ENCODE data around the gene PSMB1. TPM values are rescaled to one million over a fixed set of nuclear protein-coding genes. Genes with fewer than 3 reads are reported as not detected.

Gene PSMB1
- total RNA-seq = 100 to 1,000 TPM; 340 to 380 (median 357) TPM

DNA sequence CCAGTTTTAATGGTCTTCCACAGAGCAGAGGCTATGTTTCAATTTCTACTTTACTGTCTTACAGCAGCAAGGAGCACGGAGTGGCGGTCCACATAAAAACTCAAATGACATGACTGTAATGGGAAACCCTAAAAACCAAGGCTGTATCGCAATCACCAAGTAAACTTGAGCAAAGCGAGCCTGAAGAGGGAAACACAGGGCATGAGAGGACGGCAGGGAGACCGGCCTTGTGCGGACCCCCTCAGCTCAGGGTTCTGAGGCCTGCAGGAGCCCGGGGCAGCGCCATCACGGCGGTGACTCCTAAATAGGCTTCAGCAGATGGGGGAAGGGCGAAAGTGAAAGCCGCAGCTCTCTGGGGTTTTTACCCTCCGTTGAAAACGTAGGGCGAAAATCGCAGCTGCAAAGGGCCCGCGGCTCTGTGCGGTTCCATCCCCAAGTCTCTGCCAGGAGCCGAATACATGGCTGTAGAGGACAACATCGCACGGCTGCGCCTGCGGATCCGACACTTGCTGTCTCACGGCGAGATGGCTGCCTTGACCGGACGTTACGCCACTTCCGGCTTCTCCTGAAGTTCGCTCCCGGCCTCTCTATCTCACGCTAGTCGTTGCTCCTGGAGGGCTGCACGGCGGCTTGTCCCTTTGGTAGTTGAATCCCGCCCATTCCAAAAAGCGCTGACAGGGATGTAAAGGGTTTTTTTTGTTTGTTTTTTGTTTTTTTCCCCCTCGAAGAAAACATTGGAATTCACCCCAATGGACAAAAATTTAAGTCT is at the start of gene PSMB1:
TSS of gene PSMB1 (minus strand) at position 543 of the 769 bp plus-strand sequence. CDS start at position 478, 65 bp downstream.
- peaks cover 0 to 12% of the 10 kb centered on the region in 2 donors for H3K36me3 ChIP-seq
- H3K27me3 ChIP-seq = no peaks in the 10 kb centered on the region
- intact Hi-C loops (cut with DNase I; ENCODE audit: low total_unique reads) (loop anchor here (10.0 kb wide), 1 partner anchor 828 kb away; the partner anchor contains the start of gene PHF10), in situ Hi-C loops (cut with MboI; ENCODE audit: low sequenced_read_pairs in 4 of 4) (loop anchor here in 3 of 4 donors (10.0 kb wide), 1 partner anchor 798 kb away; the partner anchor contains the start of genes DYNLT2 (in 3 of the 3) and ERMARD (in 3 of the 3))
- no peaks in the 10 kb centered on the region for H3K9me3 ChIP-seq
- H3K27ac ChIP-seq = peak within 1 kb of the TSS; percentile 93 to 98 (median 94)
- H3K4me3 ChIP-seq = peak within 1 kb of the TSS; percentile 75 to 95 (median 80)
- DNase-seq (peak; percentile 95 to 96), ATAC-seq (peak; percentile 83 to 86)
- TF ChIP-seq, protein P1, sequence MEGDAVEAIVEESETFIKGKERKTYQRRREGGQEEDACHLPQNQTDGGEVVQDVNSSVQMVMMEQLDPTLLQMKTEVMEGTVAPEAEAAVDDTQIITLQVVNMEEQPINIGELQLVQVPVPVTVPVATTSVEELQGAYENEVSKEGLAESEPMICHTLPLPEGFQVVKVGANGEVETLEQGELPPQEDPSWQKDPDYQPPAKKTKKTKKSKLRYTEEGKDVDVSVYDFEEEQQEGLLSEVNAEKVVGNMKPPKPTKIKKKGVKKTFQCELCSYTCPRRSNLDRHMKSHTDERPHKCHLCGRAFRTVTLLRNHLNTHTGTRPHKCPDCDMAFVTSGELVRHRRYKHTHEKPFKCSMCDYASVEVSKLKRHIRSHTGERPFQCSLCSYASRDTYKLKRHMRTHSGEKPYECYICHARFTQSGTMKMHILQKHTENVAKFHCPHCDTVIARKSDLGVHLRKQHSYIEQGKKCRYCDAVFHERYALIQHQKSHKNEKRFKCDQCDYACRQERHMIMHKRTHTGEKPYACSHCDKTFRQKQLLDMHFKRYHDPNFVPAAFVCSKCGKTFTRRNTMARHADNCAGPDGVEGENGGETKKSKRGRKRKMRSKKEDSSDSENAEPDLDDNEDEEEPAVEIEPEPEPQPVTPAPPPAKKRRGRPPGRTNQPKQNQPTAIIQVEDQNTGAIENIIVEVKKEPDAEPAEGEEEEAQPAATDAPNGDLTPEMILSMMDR (IDR thresholded peaks at IDR 0.05 in 4 of 5, conservative IDR thresholded peaks at IDR 0.05 in 1 of 5) = no peak
- peak; percentile 97 to 99 for TF ChIP-seq POLR2A (IDR thresholded peaks at IDR 0.05)
- peaks cover 54 to 63% of the 10 kb centered on the region in 2 donors for H3K4me1 ChIP-seq

DNA sequence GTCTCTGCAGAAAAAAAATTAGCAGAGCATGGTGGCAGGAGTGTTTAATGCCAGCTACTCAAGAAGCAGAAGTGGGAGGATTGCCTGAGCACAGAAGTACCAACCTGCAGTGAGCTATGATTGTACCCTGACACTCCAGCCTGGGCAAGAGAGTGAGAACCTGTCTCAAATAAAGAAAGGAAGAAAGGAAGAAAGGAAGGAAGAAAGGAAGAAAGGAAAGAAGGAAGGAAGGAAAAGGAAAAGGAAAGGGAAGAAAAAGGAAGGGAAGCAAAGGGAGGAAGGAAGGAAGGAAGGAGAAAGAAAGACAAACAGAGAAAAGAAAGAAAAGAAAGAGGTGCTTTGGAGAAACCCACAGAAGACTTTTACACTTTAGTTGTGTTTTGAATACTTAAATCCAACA is 44.2 kb upstream of the PSMB1 start:
- H3K9me3 ChIP-seq = no peaks in the 10 kb centered on the region
- intact Hi-C loops (cut with DNase I; ENCODE audit: low total_unique reads) = no loop called here
- ATAC-seq (no peak), DNase-seq (no peak)
- no peak overlapping the region for H3K27ac ChIP-seq
- in situ Hi-C loops (cut with MboI; ENCODE audit: low sequenced_read_pairs in 4 of 4) = no loop called here
- H3K27me3 ChIP-seq = no peaks in the 10 kb centered on the region
- no peaks in the 10 kb centered on the region for H3K4me1 ChIP-seq
- no peaks in the 10 kb centered on the region for H3K36me3 ChIP-seq
- H3K4me3 ChIP-seq = no peak overlapping the region
- TF ChIP-seq, protein P1 (IDR thresholded peaks at IDR 0.05 in 4 of 5, conservative IDR thresholded peaks at IDR 0.05 in 1 of 5) = no peak
- no peak for TF ChIP-seq POLR2A (IDR thresholded peaks at IDR 0.05)

DNA sequence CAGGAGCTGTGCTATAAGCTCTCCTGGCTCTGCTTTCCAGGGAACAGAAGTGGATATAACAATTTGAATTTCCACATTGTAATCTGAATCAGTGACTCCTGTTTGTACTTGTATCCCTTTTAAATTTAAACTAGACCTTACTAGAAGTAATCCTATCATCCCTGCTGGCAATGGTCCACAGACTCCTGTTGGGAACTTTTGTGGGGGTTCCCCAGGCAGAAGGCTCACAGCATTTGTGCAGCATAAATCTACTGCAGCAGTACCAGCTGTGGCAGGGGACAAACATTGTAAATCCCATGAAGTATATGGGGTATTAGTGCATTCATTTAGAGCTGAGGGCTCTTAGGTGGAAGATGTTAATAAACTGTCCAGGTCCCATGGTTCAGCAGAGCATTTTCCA is 43.3 kb upstream of the PSMB1 start:
- no peak overlapping the region for H3K27ac ChIP-seq
- DNase-seq (no peak), ATAC-seq (no peak)
- no peaks in the 10 kb centered on the region for H3K36me3 ChIP-seq
- no peaks in the 10 kb centered on the region for H3K9me3 ChIP-seq
- in situ Hi-C loops (cut with MboI; ENCODE audit: low sequenced_read_pairs in 4 of 4) = no loop called here
- H3K4me3 ChIP-seq = no peak overlapping the region
- H3K27me3 ChIP-seq = no peaks in the 10 kb centered on the region
- H3K4me1 ChIP-seq = no peaks in the 10 kb centered on the region
- intact Hi-C loops (cut with DNase I; ENCODE audit: low total_unique reads) = no loop called here
- TF ChIP-seq, protein P1 (IDR thresholded peaks at IDR 0.05 in 4 of 5, conservative IDR thresholded peaks at IDR 0.05 in 1 of 5) = no peak
- TF ChIP-seq POLR2A (IDR thresholded peaks at IDR 0.05) = no peak

DNA sequence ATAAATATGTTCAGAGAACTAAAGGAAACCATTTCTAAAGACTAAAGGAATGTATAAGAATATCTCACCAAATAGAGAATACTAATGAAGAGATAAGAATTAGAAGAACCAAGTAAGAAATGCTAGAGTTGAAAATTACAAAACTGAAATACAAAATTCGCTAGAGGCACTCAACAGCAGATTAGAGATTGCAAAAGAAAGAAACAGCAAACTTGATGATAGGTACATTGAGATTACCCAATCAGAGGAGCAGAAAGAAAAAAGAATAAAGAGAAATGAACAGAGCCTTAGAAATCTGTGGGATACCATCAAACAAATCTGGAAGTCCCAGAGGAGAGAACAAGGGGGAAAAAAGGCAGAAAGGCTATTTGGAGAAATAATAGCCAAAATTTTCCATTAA is 37.6 kb upstream of the PSMB1 start:
- in situ Hi-C loops (cut with MboI; ENCODE audit: low sequenced_read_pairs in 4 of 4) (no loop called here), intact Hi-C loops (cut with DNase I; ENCODE audit: low total_unique reads) (no loop called here)
- H3K4me1 ChIP-seq = peaks cover 0 to under 1% of the 10 kb centered on the region in 2 donors
- no peak for TF ChIP-seq POLR2A (IDR thresholded peaks at IDR 0.05)
- TF ChIP-seq, protein P1 (IDR thresholded peaks at IDR 0.05 in 4 of 5, conservative IDR thresholded peaks at IDR 0.05 in 1 of 5) = no peak
- DNase-seq (no peak), ATAC-seq (no peak)
- H3K9me3 ChIP-seq = no peaks in the 10 kb centered on the region
- no peaks in the 10 kb centered on the region for H3K27me3 ChIP-seq
- H3K36me3 ChIP-seq = no peaks in the 10 kb centered on the region
- H3K27ac ChIP-seq = no peak overlapping the region
- H3K4me3 ChIP-seq = no peak overlapping the region
